Lung (tissue), 12 donors: ENCODE measurements around the gene GPD2. TPM values are rescaled to one million over a fixed set of nuclear protein-coding genes. Genes with fewer than 3 reads are reported as not detected.

ENCODE experiments used
- ATAC-seq: fragments of 200-7000 bp; cut with Tn5 transposase; one replicate; pipeline ENCODE4 v1.9.1; 2020; ENCODE audit warnings: moderate number of reproducible peaks; ENCODE audit not compliant: insufficient read depth, low FRiP score
- DNase-seq, 3 donors: peaks; one replicate each; pipeline ENCODE4 v3.0.0-alpha.2; 2013 to 2017
- H3K27ac ChIP-seq, 2 donors: one replicate each; pipeline ENCODE4 v1.5.1; 2013; ENCODE audit warnings: mild to moderate bottlenecking in 2 of 2, moderate library complexity in 2 of 2, control low read depth in 1 of 2, inconsistent platforms in 1 of 2, low read depth in 1 of 2, low read length in 1 of 2
- H3K27me3 ChIP-seq, 3 donors: one replicate each; pipeline ENCODE4 v1.5.1; 2013; ENCODE audit warnings: low read length in 2 of 3; ENCODE audit not compliant: control insufficient read depth in 3 of 3, insufficient read depth in 3 of 3
- H3K36me3 ChIP-seq, 4 donors: one replicate each; pipeline ENCODE4 v1.5.1; 2013; ENCODE audit warnings: low read length in 4 of 4, mild to moderate bottlenecking in 1 of 4, moderate library complexity in 1 of 4; ENCODE audit not compliant: control insufficient read depth in 4 of 4, insufficient read depth in 4 of 4
- H3K4me1 ChIP-seq, 5 donors: one replicate each; pipeline ENCODE4 v1.5.1; 2013; ENCODE audit warnings: low read length in 5 of 5, mild to moderate bottlenecking in 2 of 5, moderate library complexity in 1 of 5; ENCODE audit not compliant: control insufficient read depth in 5 of 5, insufficient read depth in 5 of 5
- H3K4me3 ChIP-seq: one replicate; pipeline ENCODE4 v1.5.1; 2013; ENCODE audit warnings: mild to moderate bottlenecking, control low read depth, moderate library complexity
- H3K9ac ChIP-seq, 2 donors: one replicate each; pipeline ENCODE4 v1.5.1; 2013; ENCODE audit warnings: low read length in 2 of 2, control low read depth in 1 of 2; ENCODE audit not compliant: insufficient read depth in 1 of 2
- H3K9me3 ChIP-seq, 4 donors: one replicate each; pipeline ENCODE4 v1.5.1; 2013; ENCODE audit warnings: low read length in 3 of 4, mild to moderate bottlenecking in 1 of 4, moderate library complexity in 1 of 4; ENCODE audit not compliant: control insufficient read depth in 4 of 4, insufficient read depth in 3 of 4
- WGBS, 2 donors: extraction: QIAGEN DNeasy Blood & Tissue Kit; methylation state at CpG; one replicate each; pipeline ENCODE4 v1.1.7; 2013; 5-methylcytosine and 5-hydroxymethylcytosine counted together
- polyA plus RNA-seq, 2 donors: library from polyadenylated mRNA; stranded (reverse); fragments of 200-250 nt; gene quantifications; one replicate each; pipeline ENCODE4 v1.2.1, GENCODE V29; 2013
- total RNA-seq, 2 donors: library from RNA; depleted of rRNA in 1 of 2; stranded (reverse); fragments of >200 nt in 1 of 2; gene quantifications; one replicate each; pipeline ENCODE4 v1.2.1, GENCODE V29; 2014 to 2021
- TF ChIP-seq, protein P1 (sequence below): IDR thresholded peaks from 2 replicates; pipeline ENCODE4 v1.5.1; 2012; ENCODE audit warnings: mild to moderate bottlenecking; ENCODE audit errors: control extremely low read depth, extremely low read depth
- donor health status: control.
- donor health status: control.
- donor health status: Bipolar disorder and iron deficiency.
- donor health status: healthy.
- donor health status: DM: yes; HTN: yes; CAD: no.

GPD2 gene
- total and polyA plus RNA-seq, 4 donors, result 8.1 to 50.4 (median 28.9) TPM

DNA sequence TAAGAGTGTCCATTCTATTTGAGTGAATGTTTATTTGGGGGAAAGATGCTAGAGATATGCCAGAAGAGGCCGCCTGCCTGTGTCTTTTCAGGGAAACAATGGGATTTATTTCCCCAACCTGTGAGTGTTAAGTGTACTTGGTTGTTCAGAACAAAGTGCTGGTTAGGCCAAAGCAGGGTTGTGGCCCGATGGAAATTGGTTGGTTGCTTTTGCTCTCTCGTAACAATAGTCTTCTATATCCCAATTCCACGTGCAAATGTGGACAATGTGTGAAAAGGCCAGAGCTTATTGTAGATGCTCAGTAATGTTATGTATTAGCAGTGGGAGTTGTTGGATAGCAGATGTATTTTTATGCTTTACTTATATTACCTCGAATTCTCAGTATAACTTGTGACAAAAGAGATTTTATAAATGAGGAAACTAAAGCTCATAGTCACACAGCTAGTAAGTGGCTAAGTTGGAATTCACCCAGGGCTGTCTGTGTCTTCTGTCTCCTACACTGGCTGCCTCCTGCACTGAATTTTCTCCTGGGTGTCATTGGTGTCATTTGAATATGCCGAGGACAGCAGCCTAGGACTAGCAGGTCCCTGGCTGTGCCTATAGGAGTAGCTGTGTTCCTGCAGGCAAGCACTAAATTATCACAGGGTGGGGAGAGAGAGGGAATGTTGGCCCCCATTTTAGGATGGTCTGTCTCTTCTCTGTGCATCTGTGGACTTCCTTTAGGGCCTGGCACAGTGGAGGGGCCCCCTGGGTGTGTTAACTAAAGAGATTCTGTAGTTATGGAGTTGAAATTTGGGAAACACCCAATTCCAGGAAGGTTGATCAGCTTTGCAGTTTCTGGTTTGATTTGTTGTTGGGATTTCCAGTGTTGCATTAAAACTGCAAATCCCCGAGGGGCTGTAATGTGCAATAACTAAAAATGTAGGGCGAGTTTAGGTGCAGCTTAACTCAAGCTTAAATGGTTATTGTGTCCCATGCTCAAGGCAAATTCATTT, 21.6 kb downstream of the GPD2 start:
- peak; percentile 42 for ATAC-seq
- Histone ChIP-seq H3K4me1 (peaks cover 0 to 15% (median 0%) of the 10 kb centered on the region in 5 donors), H3K9me3 (no peaks in the 10 kb centered on the region), H3K27ac (peak overlapping the region in 1 of 2 donors; percentile 33), H3K36me3 (no peaks in the 10 kb centered on the region), H3K27me3 (no peaks in the 10 kb centered on the region), H3K4me3 (no peak overlapping the region), H3K9ac (no peak overlapping the region)
- TF ChIP-seq, protein P1, sequence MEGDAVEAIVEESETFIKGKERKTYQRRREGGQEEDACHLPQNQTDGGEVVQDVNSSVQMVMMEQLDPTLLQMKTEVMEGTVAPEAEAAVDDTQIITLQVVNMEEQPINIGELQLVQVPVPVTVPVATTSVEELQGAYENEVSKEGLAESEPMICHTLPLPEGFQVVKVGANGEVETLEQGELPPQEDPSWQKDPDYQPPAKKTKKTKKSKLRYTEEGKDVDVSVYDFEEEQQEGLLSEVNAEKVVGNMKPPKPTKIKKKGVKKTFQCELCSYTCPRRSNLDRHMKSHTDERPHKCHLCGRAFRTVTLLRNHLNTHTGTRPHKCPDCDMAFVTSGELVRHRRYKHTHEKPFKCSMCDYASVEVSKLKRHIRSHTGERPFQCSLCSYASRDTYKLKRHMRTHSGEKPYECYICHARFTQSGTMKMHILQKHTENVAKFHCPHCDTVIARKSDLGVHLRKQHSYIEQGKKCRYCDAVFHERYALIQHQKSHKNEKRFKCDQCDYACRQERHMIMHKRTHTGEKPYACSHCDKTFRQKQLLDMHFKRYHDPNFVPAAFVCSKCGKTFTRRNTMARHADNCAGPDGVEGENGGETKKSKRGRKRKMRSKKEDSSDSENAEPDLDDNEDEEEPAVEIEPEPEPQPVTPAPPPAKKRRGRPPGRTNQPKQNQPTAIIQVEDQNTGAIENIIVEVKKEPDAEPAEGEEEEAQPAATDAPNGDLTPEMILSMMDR, result no peak
- WGBS, 2 donors, result 81 to 84% methylated on average over 8 of the region's 8 CpGs
- DNase-seq, result no peak

DNA sequence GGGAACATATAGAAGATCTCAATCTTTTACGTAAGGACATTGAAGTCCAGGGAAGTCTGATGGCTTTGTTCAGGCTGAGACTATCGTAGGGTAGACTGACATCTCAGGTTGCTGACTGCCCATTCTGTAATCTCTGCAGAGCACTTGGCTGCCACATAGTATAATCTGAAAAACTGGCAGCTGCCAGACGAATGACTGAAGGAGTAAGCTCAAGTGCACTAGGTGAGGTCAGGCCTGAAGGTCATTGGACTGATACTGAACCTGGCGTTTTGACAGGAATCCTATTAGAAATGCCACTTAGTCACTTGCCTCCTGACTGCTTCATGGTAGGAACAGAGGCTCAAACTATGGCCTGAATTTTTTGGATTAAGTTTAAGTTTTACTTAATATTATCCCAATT, 23.5 kb downstream of the GPD2 start:
- no peaks in the 10 kb centered on the region for H3K9me3 ChIP-seq
- H3K4me3 ChIP-seq, result no peak overlapping the region
- peaks cover 0 to 13% (median 0%) of the 10 kb centered on the region in 5 donors for H3K4me1 ChIP-seq
- peak; percentile 43 for ATAC-seq
- no peaks in the 10 kb centered on the region for H3K36me3 ChIP-seq
- no peak overlapping the region for H3K27ac ChIP-seq
- H3K27me3 ChIP-seq, result no peaks in the 10 kb centered on the region
- WGBS, 2 donors, result 60 to 64% methylated on average over 4 of the region's 4 CpGs
- no peak overlapping the region for H3K9ac ChIP-seq
- TF ChIP-seq, protein P1, result no peak
- DNase-seq, result no peak

DNA sequence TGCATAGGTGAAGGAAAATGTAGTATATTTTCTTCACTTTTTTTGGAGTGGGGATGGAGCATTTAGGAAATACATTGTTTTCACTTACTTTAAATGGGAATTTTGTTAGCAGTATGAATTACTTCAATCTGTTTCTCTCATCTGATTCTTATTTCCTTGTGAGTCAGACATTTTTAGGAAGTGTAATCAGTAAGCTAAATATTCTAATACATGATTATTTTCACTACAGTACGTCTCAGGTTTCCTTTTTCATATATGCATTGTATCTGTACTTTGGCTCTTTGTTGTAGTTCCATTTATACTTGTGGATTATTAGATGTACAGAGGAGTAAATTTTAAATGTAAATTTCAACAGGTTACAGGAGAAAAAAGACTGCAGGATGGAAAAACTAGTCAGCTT, 27.9 kb downstream of the GPD2 start:
- Histone ChIP-seq H3K36me3 (no peaks in the 10 kb centered on the region), H3K4me3 (no peak overlapping the region), H3K4me1 (peaks cover 5 to 30% (median 9%) of the 10 kb centered on the region in 5 donors), H3K9ac (no peak overlapping the region), H3K9me3 (no peaks in the 10 kb centered on the region), H3K27me3 (no peaks in the 10 kb centered on the region), H3K27ac (no peak overlapping the region)
- 13 to 46% methylated on average over 1 of the region's 1 CpG for WGBS, 2 donors
- ATAC-seq, result no peak
- TF ChIP-seq, protein P1, result no peak
- no peak for DNase-seq
